Effector memory CD4-positive, alpha-beta T cell (primary cell): ENCODE measurements around the gene SLC26A1.

Experiments
- DNase-seq, 3 donors: peaks; one replicate each; pipeline ENCODE4 v3.0.0-alpha.2; 2020
- H3K27ac ChIP-seq: 2 replicates; pipeline ENCODE4 v1.7.0; 2013; ENCODE audit warnings: mild to moderate bottlenecking, low read length, moderate library complexity; ENCODE audit not compliant: insufficient read depth, poor library complexity, severe bottlenecking
- H3K27me3 ChIP-seq: replicated peaks from 2 replicates; pipeline ENCODE4 v1.7.0; 2013; ENCODE audit warnings: mild to moderate bottlenecking, low read length; ENCODE audit not compliant: insufficient read depth, control insufficient read depth, poor library complexity, severe bottlenecking
- H3K36me3 ChIP-seq: 2 replicates; pipeline ENCODE4 v1.7.0; 2013; ENCODE audit warnings: mild to moderate bottlenecking, low read length, moderate library complexity; ENCODE audit not compliant: control insufficient read depth, insufficient read depth
- H3K4me1 ChIP-seq: 2 replicates; pipeline ENCODE4 v1.7.0; 2013; ENCODE audit warnings: low read length, mild to moderate bottlenecking; ENCODE audit not compliant: control insufficient read depth, insufficient read depth, poor library complexity, severe bottlenecking
- H3K4me3 ChIP-seq: 2 replicates; pipeline ENCODE4 v1.7.0; 2013; ENCODE audit warnings: low read length, low read depth, mild to moderate bottlenecking; ENCODE audit not compliant: insufficient read depth, poor library complexity, severe bottlenecking
- H3K9me3 ChIP-seq: 2 replicates; pipeline ENCODE4 v1.7.0; 2013; ENCODE audit warnings: mild to moderate bottlenecking, low read length, moderate library complexity; ENCODE audit not compliant: control insufficient read depth

The SLC26A1 gene

GRCh38 chr4:962231-963208 is 30.7 kb downstream of the SLC26A1 start:
- Histone ChIP-seq H3K4me1 (no peaks in the 10 kb centered on the region), H3K27ac (no peak overlapping the region), H3K36me3 (peaks cover 7% of the 10 kb centered on the region), H3K9me3 (no peaks in the 10 kb centered on the region), H3K27me3 (no peaks in the 10 kb centered on the region), H3K4me3 (no peak overlapping the region)
- DNase-seq = no peak

- no peaks in the 10 kb centered on the region for H3K9me3 ChIP-seq
- H3K4me1 ChIP-seq = no peaks in the 10 kb centered on the region
- no peak for DNase-seq
- peaks cover 7% of the 10 kb centered on the region for H3K36me3 ChIP-seq
- no peak overlapping the region for H3K27ac ChIP-seq
- H3K4me3 ChIP-seq = no peak overlapping the region
- no peaks in the 10 kb centered on the region for H3K27me3 ChIP-seq
Measured at GRCh38 chr4:961351-962230, 31.6 kb downstream of the SLC26A1 start.

DNA sequence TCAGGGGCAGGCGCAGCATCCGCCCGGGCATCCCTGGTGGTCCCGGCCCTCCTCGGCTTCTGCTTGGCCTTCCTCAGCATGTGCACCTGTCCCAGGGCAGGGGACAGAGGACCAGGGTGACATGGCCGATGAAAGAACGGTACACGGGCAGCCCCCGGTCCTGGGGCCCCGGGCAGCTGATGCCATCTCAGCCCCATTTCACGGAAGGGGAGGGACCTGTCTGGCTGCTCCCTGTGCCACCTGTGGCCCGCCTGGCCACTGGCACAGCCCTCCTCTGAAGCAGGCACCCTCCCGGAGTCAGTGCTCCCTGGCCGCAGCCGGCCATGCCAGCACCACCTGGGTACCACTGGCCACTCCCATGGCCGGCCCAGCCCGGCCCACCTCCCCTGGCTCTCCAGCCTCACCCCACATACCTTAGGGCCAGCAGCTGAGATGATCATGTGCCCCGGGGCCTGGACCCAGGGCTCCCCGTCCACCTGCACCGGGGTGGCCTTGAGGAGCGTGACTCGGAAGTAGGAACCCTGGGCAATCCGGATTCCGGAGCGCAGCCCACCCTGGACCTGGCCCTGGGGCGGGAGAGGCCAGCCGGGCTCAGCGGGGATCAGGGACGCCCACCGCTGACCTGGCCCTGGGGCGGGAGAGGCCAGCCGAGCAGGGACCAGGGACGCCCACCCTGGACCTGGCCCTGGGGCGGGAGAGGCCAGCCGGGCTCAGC is 32.4 kb downstream of the SLC26A1 start:
- Histone ChIP-seq H3K4me3 (no peak overlapping the region), H3K4me1 (no peaks in the 10 kb centered on the region), H3K27me3 (no peaks in the 10 kb centered on the region), H3K36me3 (peaks cover 3% of the 10 kb centered on the region), H3K9me3 (no peaks in the 10 kb centered on the region), H3K27ac (no peak overlapping the region)
- no peak for DNase-seq

GRCh38 chr4:960140-960635 is 33.0 kb downstream of the SLC26A1 start:
- Histone ChIP-seq H3K27me3 (no peaks in the 10 kb centered on the region), H3K27ac (no peak overlapping the region), H3K9me3 (no peaks in the 10 kb centered on the region), H3K4me3 (no peak overlapping the region), H3K36me3 (no peaks in the 10 kb centered on the region), H3K4me1 (no peaks in the 10 kb centered on the region)
- DNase-seq = no peak

GRCh38 chr4:959338-960139 is 33.7 kb downstream of the SLC26A1 start:
- Histone ChIP-seq H3K27ac (no peak overlapping the region), H3K4me3 (no peak overlapping the region), H3K9me3 (no peaks in the 10 kb centered on the region), H3K36me3 (no peaks in the 10 kb centered on the region), H3K27me3 (no peaks in the 10 kb centered on the region), H3K4me1 (no peaks in the 10 kb centered on the region)
- no peak for DNase-seq

DNA sequence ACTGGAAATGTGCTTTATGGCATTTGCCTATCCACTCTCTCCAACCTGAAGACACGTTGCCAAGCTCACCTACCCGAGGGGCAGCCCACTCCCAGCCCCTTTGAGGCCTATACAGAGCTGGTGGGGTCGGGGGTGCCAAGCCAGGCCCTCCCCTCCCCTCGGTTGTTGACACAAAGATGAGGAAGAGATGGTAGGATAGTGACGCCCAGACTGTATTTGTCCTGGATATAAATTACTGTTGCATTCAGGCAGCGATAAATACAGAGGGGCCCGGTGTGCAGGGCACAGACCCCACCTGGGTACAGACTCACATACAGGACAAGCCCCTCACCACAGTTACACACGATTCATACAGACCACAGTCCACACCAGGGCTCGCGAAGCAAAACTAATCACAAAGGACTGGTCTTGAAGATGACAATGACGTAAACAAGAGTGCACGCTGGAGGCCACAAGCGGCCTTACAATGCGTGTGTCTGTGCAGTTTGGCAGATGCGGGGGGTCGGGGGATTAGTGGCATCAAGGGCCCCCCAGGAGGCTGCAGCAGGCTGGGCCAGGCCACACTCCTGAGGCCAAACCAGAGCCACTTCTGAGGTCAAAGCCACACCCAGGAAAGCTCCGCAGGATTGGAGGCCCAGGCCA is 34.4 kb downstream of the SLC26A1 start:
- Histone ChIP-seq H3K4me1 (no peaks in the 10 kb centered on the region), H3K27me3 (no peaks in the 10 kb centered on the region), H3K9me3 (no peaks in the 10 kb centered on the region), H3K4me3 (no peak overlapping the region), H3K36me3 (no peaks in the 10 kb centered on the region), H3K27ac (no peak overlapping the region)
- no peak for DNase-seq

DNA sequence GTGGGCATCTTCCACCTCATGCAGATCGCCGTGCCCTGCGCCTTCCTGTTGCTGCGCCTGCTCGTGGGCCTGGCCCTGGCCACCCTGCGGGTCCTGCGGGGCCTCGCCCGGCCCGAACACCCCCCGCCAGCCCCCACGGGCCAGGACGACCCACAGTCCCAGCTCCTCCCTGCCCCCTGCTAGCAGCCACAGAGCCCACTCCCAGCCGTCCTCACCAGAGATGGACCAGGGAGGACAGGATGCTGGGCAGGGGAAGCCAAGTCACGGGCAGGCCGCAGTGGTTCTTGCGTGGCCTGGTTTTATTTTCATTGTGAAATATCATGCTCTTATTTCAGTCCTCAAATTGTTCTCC is 34.9 kb downstream of the SLC26A1 start:
- Histone ChIP-seq H3K27ac (no peak overlapping the region), H3K36me3 (no peaks in the 10 kb centered on the region), H3K4me3 (no peak overlapping the region), H3K27me3 (no peaks in the 10 kb centered on the region), H3K4me1 (no peaks in the 10 kb centered on the region), H3K9me3 (no peaks in the 10 kb centered on the region)
- no peak for DNase-seq

DNA sequence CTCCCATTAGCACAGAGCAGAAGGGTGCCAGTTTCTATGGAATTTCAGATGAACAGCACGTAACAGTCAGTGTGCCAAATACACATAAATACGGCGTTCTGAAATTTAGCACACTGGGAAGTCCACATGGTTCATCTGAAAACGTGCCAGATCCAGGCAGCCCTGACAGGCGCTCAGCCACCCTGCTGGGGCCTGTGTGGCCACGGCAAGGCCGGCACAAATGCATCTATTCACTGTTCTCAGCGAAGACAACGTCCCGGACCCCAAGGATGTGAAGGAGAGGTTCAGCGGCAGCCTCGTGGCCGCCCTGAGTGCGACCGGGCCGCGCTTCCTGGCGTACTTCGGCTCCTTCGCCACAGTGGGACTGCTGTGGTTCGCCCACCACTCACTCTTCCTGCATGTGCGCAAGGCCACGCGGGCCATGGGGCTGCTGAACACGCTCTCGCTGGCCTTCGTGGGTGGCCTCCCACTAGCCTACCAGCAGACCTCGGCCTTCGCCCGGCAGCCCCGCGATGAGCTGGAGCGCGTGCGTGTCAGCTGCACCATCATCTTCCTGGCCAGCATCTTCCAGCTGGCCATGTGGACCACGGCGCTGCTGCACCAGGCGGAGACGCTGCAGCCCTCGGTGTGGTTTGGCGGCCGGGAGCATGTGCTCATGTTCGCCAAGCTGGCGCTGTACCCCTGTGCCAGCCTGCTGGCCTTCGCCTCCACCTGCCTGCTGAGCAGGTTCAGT is 35.5 kb downstream of the SLC26A1 start:
- DNase-seq = no peak
- Histone ChIP-seq H3K36me3 (no peaks in the 10 kb centered on the region), H3K9me3 (no peaks in the 10 kb centered on the region), H3K4me3 (no peak overlapping the region), H3K27me3 (no peaks in the 10 kb centered on the region), H3K27ac (no peak overlapping the region), H3K4me1 (no peaks in the 10 kb centered on the region)
